ENCODE measurements around the gene NONO.

- TF ChIP-seq CTCF (conservative IDR thresholded peaks at IDR 0.05; ENCODE audit: low read depth, low read length) (no peak), POLR2A (IDR thresholded peaks at IDR 0.05; ENCODE audit: low read depth, low read length) (no peak), RAD21 (IDR thresholded peaks at IDR 0.05; ENCODE audit: low read length) (no peak), MAFK (IDR thresholded peaks at IDR 0.05; ENCODE audit: low read depth, low read length) (no peak), SMC3 (IDR thresholded peaks at IDR 0.05; ENCODE audit: low read depth, low read length) (no peak), MXI1 (IDR thresholded peaks at IDR 0.05; ENCODE audit: borderline replicate concordance, low read depth, low read length) (no peak), FOS (IDR thresholded peaks at IDR 0.05; ENCODE audit: low read depth, low read length) (no peak; the same call in 1 of the 2 replicates), CHD1 (IDR thresholded peaks at IDR 0.05; ENCODE audit: low read depth, low read length) (no peak)
Observed at GRCh38 chrX:71315917-71316316, 32.5 kb downstream of the NONO start.

Measured in IMR-90 (cell line).